ENCODE results near the gene TMEM52.

- TF ChIP-seq ZNF211 (tag by site-specific recombination; IDR thresholded peaks at IDR 0.05; ENCODE audit: low read depth) (no peak), CTCF (tag by site-specific recombination; IDR thresholded peaks at IDR 0.05) (no peak), ZNF366 (tag by site-specific recombination; conservative IDR thresholded peaks at IDR 0.05) (no peak)
Observed at GRCh38 chr1:1938276-1938573, 19.1 kb upstream of the TMEM52 start.
